Measurements from ENCODE around the gene MUC20. TPM values are rescaled to one million over a fixed set of nuclear protein-coding genes. Genes with fewer than 3 reads are reported as not detected.
"Not testable (repeated sequence)": the region's sequence is repeated elsewhere in the genome, so short reads cannot be mapped to it uniquely, and the experiment has no call there.

Gene MUC20
- total RNA-seq, result 84.4 TPM

DNA sequence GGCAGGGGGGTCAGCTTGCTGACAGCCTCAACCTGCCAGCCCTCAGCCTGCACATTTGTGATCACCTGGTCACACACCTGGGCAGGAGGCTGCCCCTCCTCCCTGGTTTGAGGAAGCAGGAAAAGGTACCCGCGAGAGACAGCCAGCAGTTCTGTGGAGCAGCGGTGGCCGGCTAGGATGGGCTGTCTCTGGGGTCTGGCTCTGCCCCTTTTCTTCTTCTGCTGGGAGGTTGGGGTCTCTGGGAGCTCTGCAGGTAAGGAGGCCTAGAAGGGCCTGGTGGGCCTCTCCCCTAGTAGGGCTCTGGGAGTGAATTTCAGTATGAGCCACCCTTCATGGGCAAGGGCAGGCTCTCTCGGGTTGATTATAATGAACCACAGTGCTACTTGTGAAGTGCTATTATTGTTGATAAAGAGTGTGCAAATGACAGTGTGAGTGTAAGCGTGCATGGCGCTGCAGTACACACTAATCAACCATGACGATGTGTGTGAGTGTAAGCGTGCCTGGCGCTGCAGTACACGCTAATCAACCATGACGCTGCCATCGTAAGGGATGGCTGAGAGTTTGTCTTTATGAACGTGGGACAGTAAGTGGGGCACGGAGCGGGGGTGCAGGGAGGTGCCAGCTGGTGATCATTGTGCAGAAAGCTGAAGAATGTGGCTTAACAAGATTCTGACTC, at the start of gene MUC20:
Gene MUC20 (plus strand): TSS at position 148 of the 676 bp plus-strand sequence. CDS start 30 bp downstream, at position 178.
- peak; percentile 92 for DNase-seq (ENCODE audit: low spot score)

DNA sequence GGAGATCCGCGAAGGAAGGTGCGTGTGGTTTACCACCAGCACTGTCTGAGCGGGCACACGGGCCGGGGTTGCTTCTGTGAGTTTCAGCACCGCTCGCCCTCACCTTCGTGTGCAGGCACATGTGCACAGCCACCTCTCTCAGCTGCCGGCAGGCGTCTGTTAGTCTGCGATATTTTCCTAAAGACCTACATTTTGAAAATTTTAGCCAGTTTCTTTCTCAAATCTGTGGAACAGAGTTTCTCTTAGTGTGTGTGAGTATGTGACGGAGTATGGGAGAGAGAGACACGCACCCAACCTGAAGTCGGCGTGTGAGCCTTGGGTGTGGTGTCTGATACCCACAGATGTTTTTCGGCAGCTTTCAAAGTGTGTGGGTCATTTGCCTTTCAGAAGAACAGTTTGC, 49.5 kb upstream of the MUC20 start:
- DNase-seq (ENCODE audit: low spot score), result not testable (repeated sequence)

DNA sequence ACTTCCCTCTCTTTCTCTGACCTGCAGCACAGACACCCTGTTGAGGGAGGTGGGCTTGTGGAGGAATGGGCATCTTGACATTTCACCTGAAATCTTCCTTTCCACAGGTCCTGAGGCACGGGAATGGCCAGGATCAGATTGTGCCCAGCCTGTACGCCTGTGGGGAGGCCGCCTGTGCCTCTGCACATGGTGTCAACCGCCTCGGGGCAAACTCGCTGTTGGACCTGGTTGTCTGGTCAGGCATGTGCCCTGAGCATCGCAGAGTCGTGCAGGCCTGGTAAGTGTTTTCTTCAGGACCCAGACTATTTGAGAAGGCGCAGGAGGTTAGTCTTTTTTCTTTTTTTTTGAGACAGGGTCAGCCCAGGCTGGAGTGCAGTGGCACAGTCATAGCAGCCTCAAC, 47.1 kb upstream of the MUC20 start:
- not testable (repeated sequence) for DNase-seq (ENCODE audit: low spot score)

DNA sequence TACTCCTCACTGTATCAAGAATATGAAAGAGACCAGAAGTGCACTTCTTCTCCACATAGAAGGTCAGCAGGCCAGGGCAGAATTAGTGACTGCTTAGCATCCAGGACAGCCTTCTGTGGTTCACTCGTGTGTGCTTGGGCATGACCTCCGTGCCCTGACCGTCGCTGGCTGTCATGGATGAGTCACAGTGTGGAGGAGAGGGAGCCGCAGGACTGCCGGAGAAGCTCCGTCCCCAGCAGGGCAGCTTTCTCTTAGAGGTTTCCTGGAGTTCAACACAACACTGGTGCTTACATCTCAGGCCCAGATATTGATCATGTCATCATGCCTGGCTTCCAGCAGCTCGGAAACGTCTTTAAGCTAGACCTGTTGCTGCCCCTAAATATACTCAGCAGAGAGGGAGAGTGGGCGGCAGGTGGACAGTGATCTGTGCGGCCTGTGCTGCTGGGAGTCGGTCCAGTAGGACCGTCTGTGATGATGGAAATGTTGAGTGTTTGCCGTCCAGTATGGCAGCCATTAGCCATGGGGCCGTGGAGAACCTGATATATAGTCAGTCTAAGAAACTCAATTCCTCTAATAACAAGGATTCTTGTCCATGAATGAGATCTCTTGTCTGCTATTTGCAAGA, 42.3 kb upstream of the MUC20 start:
- DNase-seq (ENCODE audit: low spot score), result not testable (repeated sequence)

GRCh38 chr3:195680690-195681089, 40.1 kb upstream of the MUC20 start:
- DNase-seq (ENCODE audit: low spot score), result not testable (repeated sequence)

GRCh38 chr3:195681458-195682103, 39.2 kb upstream of the MUC20 start:
- DNase-seq (ENCODE audit: low spot score), result not testable (repeated sequence)

DNA sequence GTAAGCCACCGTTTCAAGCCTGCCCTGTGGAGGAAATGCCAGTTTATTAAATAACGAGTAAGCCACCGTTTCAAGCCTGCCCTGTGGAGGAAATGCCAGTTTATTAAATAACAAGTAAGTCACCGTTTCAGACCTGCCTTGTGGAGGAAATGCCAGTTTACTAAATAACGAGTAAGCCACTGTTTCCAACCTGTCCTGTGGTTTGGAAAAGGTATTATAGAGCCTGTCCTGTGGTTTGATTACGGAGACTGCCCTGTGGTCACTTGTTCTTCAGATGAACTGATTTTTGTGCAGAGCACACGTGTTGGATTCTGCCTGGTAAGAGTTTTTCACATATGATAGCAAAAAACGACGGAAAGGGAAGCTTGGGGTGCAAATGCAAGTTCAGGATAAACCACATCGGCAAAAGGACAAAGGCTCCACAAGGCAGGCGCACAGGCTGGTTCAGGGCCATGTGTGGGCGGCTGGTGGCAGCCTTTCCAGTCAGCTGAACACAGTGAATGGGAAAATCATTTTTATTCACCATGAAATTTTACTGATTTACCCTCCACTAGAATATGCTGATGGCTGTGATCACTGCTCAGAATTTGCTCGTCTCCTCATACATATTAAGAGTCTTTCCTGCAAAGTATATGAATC, 38.6 kb upstream of the MUC20 start:
- DNase-seq (ENCODE audit: low spot score), result not testable (repeated sequence)

DNA sequence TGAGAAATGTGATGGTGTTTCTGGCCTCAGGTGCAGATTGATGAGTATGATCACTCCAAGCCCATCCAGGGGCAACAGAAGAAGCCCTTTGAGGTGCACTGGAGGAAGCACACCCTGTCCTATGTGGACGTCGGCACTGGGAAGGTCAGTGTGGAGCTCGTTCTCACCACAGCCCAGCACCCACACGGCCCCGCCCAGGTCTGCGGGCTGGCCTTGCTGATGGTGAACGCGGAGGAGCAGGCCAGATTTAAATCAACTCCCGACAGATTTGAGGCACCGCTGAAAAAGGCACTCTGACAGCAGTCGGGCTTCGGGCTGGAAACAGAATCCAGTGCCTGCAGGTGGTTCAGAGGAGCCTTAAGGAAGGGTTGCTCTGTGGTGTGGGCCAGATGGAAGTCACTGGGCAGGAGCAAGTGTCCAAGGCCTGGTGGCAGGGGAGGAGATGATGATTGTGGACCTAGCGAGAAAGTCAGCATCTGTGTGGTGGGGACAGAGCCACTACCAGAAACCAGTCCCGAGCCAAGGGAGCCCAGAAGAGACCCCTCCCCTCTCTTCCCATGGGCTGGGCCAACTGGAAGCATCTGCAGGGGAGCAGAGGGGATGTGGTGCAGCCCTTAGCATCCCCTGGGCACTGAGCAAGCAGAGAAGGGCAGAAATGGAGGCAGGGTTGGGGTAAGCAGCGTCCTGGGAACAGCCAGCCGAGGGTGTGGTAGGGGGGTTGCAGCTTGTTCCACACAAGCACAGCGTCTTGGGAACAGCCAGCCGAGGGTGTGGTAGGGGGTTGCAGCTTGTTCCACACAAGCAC, 36.9 kb upstream of the MUC20 start:
- not testable (repeated sequence) for DNase-seq (ENCODE audit: low spot score)

- not testable (repeated sequence) for DNase-seq (ENCODE audit: low spot score)
Observed at GRCh38 chr3:195684527-195685257, 36.1 kb upstream of the MUC20 start.

DNA sequence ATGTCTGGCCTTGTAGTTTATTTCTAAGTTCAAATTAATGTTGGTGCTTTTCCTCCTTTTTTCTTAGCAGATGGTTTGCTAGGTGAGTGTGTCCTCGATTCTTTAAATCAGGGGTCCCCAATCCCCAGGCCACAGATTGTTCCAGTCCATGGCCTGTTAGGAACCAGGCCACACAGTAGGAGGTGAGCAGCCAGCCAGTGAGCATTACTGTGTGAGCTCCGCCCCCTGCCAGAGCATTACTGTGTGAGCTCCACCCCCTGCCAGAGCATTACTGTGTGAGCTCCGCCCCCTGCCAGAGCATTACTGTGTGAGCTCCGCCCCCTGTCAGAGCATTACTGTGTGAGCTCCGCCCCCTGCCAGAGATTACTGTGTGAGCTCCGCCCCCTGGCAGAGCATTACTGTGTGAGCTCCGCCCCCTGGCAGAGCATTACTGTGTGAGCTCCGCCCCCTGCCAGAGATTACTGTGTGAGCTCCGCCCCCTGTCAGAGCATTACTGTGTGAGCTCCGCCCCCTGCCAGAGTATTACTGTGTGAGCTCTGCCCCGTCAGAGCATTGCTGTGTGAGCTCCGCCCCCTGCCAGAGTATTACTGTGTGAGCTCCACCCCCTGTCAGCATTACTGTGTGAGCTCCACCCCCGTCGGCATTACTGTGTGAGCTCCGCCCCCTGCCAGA, 34.1 kb upstream of the MUC20 start:
- not testable (repeated sequence) for DNase-seq (ENCODE audit: low spot score)

GRCh38 chr3:195687209-195687760, 33.5 kb upstream of the MUC20 start:
- DNase-seq (ENCODE audit: low spot score), result not testable (repeated sequence)

DNA sequence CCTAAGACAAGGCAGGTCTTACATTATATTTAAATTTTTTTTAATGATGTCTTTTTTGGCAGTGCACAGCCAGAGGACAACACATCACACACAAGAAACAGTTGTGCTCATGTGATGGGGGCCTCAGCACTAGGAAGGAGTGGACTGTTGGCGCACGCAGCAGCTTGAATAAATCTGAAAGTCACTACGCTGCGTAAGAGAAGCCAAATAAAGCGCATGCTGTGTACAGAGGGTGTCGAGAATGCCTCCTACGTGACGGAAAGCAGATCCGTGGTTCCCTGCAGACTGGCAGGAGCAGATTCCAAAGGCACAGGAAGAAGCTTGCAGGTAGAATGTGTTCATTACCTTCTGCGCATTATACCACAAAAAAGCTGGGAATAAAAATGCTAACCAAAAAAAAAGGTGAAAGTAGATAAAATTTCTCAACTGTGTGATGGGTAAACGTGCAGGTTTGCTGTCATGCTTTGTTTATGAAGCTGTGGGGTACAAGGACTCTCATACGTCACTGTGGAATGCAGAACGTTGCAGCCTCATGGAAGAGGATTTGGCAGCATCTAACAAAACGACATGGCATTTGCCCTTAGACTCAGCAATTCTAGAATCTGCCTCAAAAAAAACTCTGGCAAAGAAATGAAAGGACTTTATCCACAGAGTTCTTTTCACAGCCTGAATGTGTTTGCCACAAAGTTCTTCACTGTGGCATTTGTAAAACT, 32.2 kb upstream of the MUC20 start:
- DNase-seq (ENCODE audit: low spot score), result not testable (repeated sequence)

DNA sequence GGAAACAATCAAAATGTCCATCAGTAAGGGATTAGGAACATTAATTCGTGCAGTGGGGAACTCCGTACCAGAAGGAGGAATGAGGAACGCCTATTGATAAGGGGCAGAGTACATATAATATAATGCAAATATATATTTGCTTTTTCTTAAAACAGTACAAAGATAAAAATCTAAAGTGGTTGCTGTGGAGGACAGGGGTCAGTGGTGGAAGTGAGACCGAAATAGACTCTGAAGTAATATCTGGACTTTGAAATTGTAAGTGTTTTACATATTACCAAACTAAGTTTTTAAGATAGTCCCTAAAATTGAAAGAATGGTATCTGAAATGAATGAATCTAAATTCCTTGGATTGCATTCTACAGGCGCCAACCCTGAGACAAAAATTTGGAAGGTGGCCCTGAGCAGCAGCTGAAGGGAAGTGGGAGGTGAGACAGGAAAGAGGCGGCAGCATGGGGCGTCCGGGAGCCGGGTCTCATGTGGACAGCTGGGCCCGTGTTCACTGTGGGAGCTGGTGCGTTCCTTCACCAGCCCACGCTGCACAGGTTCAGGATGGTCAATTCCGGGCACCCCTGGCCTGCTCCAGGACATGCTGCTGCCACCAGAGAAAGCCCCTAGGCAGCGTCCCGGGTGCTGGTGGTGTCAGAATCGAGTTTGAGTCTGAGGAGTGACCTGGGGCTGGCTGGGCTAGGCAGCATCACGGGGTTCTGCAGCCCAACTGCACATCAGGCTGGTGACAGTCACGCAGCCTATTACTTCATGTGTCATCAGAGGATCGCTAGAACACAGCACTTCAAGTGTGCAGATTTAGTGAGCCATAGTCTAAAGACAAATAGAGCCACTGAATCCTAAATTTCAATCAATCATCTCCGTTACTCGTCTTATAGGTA, 31.4 kb upstream of the MUC20 start:
- not testable (repeated sequence) for DNase-seq (ENCODE audit: low spot score)

DNA sequence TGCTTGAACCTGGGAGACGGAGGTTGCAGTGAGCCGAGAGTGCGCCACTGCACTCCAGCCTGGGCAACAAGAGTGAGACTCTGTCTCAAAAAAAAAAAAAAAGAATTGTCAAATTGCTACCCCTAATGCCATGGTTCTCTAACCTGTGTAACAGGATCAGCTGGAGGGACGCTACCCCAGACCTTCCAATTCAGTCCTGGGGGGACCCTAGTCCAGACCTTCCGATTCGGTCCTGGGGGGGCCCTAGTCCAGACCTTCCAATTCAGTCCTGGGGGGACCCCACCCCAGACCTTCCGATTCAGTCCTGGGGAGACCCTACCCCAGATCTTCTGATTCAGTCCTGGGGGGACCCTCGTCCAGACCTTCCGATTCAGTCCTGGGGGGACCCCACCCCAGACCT, 29.8 kb upstream of the MUC20 start:
- no peak for DNase-seq (ENCODE audit: low spot score)

DNA sequence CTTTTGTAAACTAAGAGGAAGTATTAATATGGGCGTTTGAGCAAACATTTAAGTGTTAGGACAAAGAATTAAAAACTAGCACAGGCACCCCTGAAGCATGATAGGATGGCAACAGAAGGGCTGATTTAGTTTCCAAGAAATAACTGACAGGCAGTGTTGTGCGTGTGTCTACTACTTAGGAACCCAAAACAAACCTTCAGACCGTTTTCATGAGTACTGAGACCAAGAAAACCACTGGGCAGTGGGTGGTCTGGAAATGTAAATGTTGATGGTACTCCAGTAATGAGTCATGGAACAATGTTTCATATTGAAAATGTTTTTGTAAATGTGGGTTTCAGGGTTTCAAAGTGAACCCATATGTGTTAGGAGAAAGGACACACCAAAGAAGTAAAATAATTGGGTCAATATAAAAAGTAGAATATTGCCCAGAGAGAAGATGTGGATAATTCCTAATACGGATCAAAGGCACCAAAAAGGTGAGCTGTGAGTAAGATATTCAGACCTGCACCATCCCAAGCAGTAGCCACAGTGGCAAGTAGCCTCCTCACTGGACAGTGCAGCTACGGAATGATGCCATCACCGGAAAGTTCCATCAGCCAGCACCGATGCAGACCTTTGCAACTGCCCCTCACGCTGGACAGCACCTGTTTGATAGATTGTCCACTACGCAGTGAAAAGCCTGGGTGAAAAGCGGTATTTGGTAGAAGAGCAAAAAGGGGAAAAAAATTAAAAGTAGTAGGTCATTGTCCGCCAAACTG, 29.0 kb upstream of the MUC20 start:
- not testable (repeated sequence) for DNase-seq (ENCODE audit: low spot score)

- no peak for DNase-seq (ENCODE audit: low spot score)
Observed at GRCh38 chr3:195692354-195692685, 28.5 kb upstream of the MUC20 start.

DNA sequence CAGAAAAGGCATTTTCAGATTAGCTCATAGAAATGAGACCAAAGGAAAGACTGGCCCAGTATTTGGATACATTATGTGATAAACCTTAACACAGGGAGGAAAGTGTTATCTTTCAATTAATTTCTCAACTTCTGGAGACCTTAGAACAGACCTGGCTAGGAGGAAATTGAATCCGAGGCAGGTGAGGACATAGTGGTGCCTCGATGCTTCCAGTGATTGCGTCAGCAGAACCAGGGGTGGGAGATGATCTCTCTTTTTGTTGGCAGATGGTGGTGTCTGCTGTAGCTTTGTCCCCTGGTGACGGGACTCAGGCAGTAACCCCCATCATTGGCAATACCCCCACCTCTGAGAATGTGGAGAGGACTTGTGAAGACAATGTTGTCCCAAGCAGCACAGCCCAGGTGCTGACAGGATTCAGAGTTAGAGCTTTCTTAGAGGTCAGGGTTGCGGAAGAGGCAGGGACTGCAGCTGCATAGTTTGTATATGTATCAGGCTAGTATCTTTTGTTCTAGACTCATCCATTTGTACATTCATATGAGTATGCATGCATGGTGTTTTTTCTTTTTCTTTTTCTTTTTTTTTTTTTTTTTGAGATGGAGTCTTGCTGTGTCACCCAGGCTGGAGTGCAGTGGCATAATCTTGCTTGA, 27.9 kb upstream of the MUC20 start:
- no peak for DNase-seq (ENCODE audit: low spot score)

All from ureter (tissue), 1 donor.